OCI-M2 (cell line): Measurements from ENCODE around the gene CCDC148.
"Not testable (repeated sequence)": the region's sequence is repeated elsewhere in the genome, so short reads cannot be mapped to it uniquely, and the experiment has no call there.

Experiments used
- DNase-seq: peaks from one replicate; lab custom pipeline; 2025; ENCODE audit not compliant: unreplicated experiment; lab: John Stamatoyannopoulos, UW

Gene CCDC148

GRCh38 chr2:158443606-158444005, 12.9 kb downstream of the CCDC148 start:
- no peak for DNase-seq

GRCh38 chr2:158439062-158439461, 17.5 kb downstream of the CCDC148 start:
- DNase-seq = not testable (repeated sequence)

DNA sequence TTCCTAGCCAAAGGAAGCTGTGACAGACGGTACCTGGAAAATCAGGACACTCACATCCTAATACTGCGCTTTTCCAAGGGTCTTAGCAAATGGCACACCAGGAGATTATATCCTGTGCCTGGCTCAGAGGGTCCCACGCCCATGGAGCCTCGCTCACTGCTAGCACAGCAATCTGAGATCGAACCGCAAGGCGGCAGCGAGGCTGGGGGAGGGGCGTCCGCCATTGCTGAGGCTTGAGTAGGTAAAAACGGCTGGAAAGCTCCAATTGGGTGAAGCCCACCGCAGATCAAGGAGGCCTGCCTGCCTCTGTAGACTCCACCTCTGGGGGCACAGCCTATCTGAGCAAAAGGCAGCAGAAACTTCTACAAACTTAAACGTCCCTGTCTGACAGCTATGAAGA, 22.8 kb downstream of the CCDC148 start:
- DNase-seq = not testable (repeated sequence)

GRCh38 chr2:158432117-158432516, 24.4 kb downstream of the CCDC148 start:
- no peak for DNase-seq

GRCh38 chr2:158414538-158414937, 42.0 kb downstream of the CCDC148 start:
- DNase-seq = no peak

DNA sequence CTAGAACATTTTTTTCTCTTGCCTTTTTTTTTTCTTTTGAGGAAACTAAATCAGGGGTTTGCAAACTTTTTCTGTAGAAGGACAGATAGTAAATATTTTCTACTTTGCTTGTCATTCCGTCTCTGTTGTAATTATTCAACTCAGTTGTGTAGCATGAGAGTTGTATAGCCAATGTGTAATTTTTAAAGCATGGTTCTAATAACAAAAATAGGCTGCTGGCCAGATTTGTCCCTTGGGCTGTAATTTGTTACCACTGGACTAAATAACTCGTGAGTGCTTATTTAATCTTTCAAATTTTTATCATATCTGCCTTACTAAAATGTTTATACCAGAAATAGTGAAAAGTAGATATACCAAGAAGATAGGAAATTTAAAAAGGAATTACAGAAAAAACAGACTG, 43.0 kb downstream of the CCDC148 start:
- DNase-seq = no peak

DNA sequence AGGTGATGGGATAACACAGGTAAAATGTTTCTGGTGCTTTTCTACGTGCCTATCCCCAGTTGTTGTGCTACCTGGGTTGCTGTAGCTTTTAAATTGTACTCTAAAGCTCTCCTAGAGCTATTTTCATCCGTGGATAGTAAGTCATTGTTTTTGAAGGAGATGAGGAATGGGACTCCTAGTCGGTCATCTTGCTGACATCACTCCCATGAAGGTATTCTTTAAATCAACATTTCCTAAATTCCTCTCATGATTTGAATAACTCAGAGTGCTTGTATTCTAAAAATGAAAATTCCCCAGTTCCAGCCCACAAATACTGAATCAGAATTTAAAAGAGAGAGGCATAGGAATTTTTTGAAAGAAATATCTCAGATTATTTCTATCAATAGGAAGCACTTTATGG, 44.3 kb downstream of the CCDC148 start:
- no peak for DNase-seq

- DNase-seq = no peak
These were observed 44.8 kb downstream of the CCDC148 start for GRCh38 chr2:158411748-158412147.

DNA sequence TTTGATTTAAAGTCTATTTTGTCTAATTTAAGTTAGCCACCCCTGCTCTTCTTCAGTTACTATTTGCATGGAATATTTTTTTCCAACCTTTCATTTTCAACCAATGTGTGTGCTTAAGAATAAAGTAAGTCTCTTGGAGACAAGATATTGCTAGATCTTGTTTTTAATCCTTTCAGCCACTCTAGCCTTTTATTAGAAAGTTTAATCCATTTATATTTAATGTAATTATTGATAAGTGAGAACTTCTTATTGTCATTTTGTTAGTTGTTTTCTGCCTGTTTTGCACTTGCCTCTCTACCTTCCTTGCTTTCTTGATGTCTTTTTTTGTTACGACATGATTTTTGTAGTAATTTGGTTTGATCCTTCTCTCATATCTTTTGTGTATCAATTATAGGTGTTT, 46.4 kb downstream of the CCDC148 start:
- no peak for DNase-seq

DNA sequence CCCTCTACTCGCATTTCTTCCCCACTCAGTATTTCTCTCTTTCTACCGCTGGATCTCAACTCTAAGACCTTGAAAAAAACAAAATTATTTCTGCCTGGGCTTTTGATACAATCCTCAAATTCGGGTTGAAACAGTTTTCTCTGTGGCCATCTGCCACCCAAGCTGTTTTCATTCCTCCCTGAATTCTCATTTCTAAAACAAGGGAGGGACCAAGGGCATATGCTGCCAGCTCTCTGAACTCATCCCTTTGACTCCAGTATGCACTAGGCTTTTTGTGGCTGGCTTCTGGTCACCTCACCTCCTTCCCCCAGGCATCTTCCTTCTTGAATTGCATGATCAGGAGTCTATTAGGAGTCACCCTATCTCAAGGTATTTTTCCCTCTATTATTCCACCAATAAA, 49.5 kb downstream of the CCDC148 start:
- DNase-seq = no peak

- DNase-seq = no peak
These were observed 51.2 kb downstream of the CCDC148 start for GRCh38 chr2:158405341-158405740.

GRCh38 chr2:158403237-158403636, 53.3 kb downstream of the CCDC148 start:
- DNase-seq = no peak

DNA sequence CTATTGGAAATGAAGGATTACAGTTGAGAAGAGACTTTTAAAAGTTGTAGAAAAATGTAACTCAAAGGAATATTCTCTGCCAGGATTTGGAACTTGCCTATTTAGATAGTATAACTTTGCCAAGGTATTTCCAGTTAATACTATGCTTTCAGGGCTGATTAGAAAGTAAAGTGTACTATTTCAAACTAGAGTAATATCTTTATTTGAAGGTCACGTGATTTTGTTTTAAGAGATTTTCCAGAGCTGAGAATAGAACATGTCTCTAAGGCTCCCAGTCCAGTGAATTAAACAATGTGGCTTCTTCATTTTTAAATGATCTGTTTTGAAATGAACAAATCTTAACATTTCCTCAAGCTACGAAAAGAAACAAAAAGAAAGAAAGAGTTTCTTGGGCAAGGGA, 53.9 kb downstream of the CCDC148 start:
- DNase-seq = no peak

DNA sequence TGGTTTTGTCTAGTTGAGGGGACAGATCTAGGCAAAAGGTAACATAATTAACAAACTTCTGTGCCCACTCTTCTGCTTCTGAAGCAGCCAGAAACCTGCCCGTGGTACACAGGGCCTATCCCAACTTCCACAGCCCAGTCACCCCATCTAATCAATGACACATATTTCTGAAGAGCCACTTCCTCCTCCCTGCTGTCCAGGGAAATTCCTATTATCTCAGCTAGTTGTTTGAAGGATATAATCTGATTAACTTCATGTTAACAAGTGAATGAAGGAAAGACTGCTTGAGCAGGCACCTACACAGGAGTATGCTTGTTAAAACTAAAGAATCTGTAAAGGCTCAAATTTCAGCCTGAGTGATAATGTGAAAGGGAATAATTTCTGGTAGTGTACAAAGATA, 61.4 kb downstream of the CCDC148 start:
- DNase-seq = no peak

DNA sequence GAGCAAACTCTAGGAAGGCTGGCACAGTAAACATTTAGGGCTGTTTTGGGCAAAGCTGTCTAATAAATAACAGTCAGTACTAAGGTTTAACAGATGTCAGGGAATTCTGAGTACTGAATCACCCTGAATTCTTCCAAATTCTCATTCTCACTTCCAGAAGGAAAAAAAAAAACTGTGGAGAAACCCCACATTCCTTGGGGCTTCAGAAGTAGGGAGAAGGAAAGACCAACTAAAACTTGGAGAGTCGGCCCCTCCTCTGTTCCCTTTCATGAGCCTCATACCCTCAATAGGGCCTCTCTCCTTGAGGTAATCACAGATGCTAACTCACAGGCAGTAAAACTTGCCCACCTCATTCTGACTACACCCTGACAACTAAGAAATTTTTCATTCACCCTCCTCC, 62.1 kb downstream of the CCDC148 start:
- no peak for DNase-seq

GRCh38 chr2:158393886-158394285, 62.7 kb downstream of the CCDC148 start:
- no peak for DNase-seq

GRCh38 chr2:158392687-158393086, 63.9 kb downstream of the CCDC148 start:
- DNase-seq = no peak

DNA sequence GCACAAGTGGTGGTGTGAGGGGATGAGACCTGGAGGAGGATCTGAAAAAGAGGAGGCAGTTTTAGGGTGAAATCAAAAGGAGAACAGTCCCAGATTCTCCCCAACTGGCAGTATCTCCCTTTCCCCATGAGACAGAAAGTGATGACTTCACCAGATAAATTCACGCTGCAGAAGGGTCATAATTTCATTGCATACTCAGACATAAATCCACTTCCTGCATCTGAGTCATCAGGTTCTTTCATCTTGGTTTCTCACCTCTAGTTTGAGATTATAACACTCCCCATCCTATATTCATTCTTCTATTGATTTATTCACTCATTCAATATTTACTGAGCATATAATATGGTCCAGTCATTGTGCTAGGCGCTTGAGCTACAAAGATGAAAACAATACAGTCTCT, 64.7 kb downstream of the CCDC148 start:
- DNase-seq = no peak

GRCh38 chr2:158391361-158391760, 65.2 kb downstream of the CCDC148 start:
- DNase-seq = no peak

DNA sequence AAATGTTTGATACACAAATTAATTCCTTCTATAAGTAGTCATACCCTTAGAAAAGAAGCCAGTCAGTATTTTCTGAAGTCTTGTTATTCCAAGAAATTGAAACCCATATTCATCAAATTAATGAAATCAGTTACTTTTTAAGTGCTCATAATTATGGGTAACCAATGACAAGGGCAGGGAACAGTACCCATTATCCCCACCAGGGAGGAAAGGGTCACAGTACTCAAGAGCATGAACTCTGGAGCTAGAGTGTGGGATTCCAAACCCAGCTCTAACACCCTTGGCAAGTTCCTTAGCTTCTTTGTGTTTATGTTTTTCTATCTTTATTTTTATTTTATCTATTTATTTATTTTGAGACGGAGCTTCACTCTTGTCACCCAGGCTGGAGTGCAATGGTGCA, 68.4 kb downstream of the CCDC148 start:
- DNase-seq = no peak

GRCh38 chr2:158385646-158386045, 70.9 kb downstream of the CCDC148 start:
- DNase-seq = no peak

- DNase-seq = no peak
These were observed 74.6 kb downstream of the CCDC148 start for GRCh38 chr2:158381978-158382377.

GRCh38 chr2:158381205-158381604, 75.3 kb downstream of the CCDC148 start:
- no peak for DNase-seq

- DNase-seq = no peak
These were observed 75.8 kb downstream of the CCDC148 start for GRCh38 chr2:158380746-158381145.
